Stimulated activated CD8-positive, alpha-beta memory T cell treated with anti-CD3 and anti-CD28 coated beads, Interleukin-2, amount 100 ng/mL, for 48 hours (primary cell): ENCODE data around the gene CELSR2.
"Not testable (repeated sequence)": the region's sequence is repeated elsewhere in the genome, so short reads cannot be mapped to it uniquely, and the experiment has no call there.

Experiments
- DNase-seq, 2 donors: peaks; one replicate each; pipeline ENCODE4 v3.0.0-alpha.2; 2020; ENCODE audit warnings: low read depth in 2 of 2

CELSR2 gene

DNA sequence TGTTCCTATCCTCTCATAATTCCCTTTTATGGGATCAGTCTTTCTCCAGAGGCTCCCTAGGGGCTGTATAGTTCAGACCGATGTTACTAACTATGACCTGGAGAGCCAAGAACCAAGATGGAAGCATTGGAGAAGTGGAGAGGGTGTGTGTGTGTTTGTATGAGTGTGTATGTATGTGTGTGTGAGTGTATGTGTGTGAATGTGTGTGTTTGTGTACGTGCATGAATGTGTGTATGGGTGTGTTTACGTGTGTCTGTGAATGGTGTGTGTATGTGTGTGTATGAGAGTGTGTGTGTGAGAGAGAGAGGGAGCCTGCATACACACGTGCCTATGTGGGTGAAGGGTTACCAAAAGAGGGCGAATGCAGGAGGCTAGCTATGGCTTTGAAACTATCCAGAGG, 52.5 kb downstream of the CELSR2 start:
- DNase-seq, result no peak

GRCh38 chr1:109304226-109304920, 55.0 kb downstream of the CELSR2 start:
- no peak for DNase-seq

- DNase-seq, result not testable (repeated sequence)
Measured at GRCh38 chr1:109305991-109306390, 56.7 kb downstream of the CELSR2 start.

DNA sequence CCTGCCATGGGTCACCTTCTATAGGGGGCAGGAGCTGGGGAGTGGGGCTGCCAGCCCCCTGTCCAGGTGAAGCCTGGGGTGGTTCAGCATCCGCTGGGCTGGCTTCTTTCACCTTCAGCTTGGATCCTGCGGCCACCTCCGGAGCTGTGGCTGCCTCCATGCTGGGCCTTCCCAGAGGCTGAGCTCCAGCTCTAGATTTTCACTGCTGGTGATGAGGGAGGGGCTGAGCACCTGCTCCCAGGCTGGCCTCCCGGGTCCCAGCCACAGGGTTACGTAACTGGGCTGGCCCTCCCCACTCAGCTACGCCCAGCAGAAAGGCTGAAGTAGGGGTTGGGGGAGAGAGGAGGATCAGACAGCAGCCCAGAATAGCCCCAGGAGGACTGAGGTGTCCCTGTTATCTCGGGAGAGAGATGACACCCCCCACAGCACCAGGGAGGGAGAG, 57.5 kb downstream of the CELSR2 start, which contains the start of gene MYBPHL:
Gene MYBPHL (minus strand): TSS at position 180 of the 442 bp plus-strand sequence. CDS start 20 bp downstream, at position 160.
- no peak for DNase-seq

DNA sequence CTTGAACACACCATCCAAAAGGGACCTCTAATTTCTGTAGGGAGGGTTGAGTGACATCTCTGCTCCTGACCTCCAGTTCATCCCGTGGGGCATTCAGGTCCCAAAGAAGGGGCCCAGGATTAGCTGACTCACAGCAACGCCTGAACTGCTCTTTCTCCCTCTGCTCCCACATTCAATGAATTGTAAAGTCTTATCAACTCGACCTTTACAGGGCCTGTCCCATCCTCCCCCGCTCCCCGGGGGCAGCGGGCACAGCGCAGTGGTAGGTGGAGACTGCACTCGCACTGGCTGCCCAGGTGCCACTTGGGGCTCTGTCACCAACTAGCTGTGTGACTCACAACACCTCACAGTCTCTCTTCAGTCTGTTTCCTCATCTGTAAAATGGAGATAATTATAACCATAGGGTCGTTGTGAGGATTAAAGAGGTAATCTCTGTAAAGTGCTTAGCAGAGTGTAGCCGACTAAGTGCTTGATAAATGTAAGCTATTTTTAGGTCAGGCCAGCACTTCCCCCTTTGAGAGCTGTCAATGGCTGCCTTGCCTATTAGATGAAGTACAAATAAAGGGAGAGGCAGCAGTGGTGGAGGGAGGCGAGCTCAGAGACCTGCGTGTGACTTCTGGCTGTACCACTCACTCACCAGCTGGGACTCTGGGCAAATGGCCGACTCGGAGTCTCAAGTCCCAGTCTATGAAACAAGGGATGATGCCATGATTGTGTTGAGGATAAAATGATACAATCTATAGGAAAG, 58.1 kb downstream of the CELSR2 start:
- DNase-seq, result no peak

- no peak for DNase-seq
Measured at GRCh38 chr1:109309347-109309746, 60.0 kb downstream of the CELSR2 start.

- DNase-seq, result no peak
Measured at GRCh38 chr1:109312246-109312645, 62.9 kb downstream of the CELSR2 start.

GRCh38 chr1:109312978-109313775, 63.8 kb downstream of the CELSR2 start:
- no peak for DNase-seq

DNA sequence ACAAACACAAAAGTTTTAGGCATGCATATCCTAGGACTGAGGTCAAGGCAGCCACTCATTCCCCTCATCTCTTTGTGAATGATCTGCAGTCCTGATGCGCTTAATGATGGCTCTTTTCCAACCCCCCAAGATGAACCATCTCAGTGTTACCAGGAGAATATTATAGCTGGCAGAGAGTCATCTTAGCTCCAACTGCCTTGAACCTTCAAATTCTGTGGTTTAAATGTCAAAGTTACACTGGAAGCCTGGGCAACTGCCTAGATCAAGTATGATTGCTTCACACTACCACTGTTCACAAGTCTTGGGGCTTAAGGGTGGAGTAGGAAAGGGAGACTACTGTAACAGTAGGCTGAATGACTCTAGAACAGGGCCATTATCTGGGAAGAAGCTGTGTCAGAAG, 65.5 kb downstream of the CELSR2 start:
- DNase-seq, result no peak

DNA sequence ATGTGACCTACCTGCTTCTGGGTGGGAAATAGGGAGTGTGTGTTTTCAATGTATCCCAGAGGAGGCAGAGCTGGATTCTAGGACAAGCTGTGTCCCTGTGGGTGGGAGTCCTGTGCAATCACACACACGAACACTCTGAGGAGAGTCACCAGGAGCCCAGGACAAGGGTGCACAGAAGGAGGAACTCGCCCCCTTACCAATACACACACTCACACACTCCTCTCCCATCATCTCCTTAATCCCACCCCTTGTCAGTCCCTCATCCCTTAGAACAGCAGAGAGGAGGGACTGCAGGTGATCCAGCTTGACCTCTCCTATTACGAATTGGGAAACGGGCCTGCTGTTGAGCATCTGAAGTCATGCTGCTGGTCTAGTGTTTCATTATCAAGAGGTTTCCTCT, 65.9 kb downstream of the CELSR2 start:
- DNase-seq, result no peak

DNA sequence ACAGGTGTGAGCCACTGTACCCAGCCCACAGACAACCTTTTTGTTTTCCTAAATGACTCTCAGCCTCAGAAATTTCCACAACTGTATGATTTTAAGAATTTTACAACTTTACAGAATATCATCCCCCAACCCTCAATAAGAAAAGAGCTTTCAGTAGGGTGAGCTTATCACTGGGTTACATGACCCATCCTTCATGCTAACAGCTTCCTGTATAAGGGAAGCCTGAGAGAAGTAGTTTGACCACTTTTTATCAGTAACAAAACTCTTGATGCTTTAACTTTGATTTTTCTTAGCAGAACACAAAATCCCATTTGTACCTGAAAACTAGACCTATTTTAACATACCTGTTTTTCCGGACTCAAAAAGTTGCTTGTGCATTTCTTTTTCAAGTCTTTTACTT, 67.2 kb downstream of the CELSR2 start:
- no peak for DNase-seq

- no peak for DNase-seq
Measured at GRCh38 chr1:109319114-109319513, 69.8 kb downstream of the CELSR2 start.

- no peak for DNase-seq
Measured at GRCh38 chr1:109322974-109323373, 73.6 kb downstream of the CELSR2 start.
